HG02884 (cell line): ENCODE results near the gene VTI1A.
A peak's percentile ranks its signal among the peaks of the same experiment; 100 is the strongest.
"Not testable (repeated sequence)": the region's sequence is repeated elsewhere in the genome, so short reads cannot be mapped to it uniquely, and the experiment has no call there.

ENCODE experiments used
- ATAC-seq: cut with Tn5 transposase; IDR thresholded peaks from one replicate; pipeline ENCODE4 v1.9.1; 2021; ENCODE audit warnings: mild to moderate bottlenecking, moderate library complexity; ENCODE audit not compliant: unreplicated experiment

The VTI1A gene

DNA sequence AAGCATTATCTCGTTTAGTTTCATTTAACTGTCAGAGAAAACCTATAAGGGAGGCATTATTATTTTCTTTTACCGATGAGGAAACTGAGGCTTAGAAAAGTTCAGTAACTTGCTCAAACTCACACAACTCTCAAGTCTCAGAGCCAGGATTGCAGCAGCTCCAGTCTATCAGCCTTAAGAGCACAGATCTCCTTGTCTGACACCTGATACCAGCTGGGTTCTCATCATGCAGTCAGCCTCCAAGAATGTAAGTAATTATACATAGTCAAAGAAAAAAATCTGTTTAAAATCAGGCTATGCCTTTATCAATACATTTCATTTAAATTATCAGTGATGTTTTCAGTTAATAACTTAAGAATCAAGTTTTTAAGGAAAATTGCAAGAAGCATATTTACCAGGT lies 266.4 kb downstream of the VTI1A start:
- ATAC-seq = no peak

DNA sequence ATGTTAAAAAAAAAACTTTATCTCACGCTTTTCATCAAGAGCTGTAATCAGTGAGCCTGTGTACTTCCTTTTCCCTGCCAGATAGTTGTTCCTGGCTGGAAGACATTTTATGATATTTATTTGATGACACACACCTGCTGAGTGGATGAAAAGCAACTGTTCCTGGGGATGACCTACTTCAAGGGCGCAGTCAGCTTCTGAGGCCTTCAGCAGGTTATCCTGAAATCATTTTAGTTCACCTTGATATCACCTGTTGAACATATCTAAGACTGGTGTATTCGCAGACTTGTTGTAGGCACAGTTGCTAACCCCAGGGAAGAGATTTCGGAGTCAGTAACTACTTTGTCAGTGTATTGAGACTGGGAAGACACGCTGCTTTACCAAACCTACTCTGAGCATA lies 268.6 kb downstream of the VTI1A start:
- ATAC-seq = no peak

DNA sequence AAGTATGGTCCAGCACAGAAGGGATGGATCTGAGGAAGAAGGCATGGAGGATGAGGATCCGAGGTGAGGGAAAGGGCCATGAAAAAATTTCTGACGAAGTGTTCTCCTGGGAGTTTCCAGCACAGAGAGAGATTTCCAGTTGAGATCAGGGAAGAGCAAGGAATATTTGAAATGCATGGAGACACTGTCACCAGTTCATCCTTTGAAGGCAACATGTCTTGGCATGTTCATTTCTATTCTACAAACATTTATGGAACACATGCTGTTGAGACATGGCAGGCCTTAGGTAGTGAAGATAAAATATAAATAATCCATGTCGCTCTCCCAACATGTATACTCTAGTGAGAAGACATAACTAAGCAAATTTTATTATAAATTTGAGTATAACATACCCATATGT lies 269.1 kb downstream of the VTI1A start:
- no peak for ATAC-seq

DNA sequence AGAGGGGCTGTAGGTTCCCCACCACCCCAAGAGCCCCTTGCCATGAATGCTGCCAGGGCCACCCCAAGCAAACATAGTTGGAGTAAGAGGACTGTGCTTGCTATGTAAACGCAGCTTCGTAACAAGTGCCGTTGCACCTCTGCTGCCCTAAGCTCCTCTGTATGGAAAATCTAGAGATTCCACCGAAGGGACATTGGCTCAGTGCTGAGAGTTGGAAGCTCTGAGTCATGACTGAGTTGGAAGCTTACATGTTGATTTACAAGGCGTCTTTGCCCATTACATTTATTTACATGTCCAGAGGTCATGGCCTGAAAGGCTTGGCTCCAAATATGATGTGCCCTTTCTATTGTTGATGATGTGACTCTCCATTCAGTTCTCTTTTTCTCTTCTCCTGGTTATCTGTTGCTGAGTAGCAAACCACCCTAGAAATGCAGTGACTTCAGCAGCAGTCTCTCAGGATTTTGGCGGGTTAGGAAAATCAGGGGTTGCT lies 270.0 kb downstream of the VTI1A start:
- no peak for ATAC-seq

DNA sequence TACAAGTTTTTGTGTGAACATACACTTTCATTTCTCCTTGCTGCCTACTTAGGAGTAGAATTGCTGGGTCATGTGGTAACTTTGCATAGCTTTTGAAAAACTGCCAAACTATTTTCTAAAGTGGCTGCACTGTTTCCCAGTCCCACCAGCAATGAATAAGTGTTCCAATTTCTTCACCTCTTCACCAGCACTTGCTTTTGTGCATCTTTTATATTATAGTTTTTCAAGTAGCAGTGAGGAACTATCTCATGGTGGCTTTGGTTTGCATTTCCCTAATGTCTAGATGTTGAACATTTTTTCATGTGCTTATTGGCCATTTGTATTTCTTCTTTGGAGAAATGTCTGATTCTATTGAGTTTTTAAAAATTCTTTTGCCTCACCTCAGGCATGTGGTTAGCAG lies 273.2 kb downstream of the VTI1A start:
- no peak for ATAC-seq

DNA sequence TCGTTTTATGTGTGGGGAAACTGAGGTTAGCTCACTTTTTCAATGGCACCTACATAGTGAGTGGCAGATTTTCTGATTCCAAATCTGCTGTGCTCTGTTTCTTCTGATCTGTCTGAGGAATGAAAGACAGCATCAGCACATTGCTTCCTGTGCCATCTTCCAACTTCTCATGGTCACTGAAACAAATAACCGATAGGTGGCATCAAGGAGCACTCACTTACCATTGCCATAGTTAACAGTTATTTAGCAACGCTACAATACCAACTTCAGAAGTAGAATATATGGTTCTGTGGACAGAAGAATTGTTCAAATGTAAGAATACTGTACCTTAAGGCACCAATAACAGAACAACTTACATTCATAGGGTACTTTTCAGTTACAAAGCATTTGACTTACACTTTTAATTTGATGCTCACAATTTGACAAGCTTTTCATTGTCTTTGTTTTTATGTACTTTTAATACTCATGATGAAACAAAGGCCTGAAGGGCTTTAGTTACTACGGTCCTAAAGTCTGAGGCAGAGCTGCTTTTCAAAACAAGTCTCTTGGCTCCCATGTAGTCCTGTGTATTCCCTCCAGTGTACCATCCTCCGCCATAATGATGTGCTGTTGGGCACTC lies 274.2 kb downstream of the VTI1A start:
- ATAC-seq = peak; percentile 52

DNA sequence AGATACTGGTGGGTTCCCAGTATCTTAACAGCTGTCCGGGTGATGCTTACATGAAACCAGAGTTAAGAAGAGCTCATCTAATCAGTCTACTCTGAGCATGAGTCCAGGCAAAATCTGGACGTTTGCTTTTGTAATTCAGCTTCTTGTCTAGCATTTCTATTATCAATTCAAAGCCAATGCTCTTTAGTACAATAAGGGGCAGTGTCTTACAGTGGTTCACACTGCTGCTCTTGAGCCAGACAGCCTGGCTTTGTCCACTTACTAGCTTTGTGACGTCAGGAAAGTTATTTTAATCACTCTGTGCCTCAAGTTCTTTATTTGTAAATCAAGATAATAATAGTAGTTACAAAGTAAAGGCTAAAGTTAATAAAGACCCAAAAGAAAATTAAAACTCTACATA lies 275.7 kb downstream of the VTI1A start:
- no peak for ATAC-seq

DNA sequence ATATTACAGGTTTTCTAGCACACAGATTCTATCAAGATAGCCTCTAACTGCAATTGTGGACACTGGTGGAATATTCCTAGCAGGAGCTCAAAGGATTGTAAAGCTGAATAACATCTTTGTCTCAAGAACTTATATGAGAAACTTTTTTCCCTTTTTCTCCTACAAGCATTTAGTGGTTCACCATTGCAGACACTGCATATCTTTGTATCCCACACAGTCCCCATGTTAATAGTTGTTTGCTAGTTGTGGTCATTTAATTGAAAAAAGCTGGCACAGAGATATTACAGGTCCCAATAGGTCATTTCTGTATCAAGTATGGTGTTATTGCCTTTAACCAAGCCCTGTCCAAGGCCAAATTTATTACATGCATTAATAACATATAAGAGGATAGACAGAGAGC lies 276.9 kb downstream of the VTI1A start:
- no peak for ATAC-seq

DNA sequence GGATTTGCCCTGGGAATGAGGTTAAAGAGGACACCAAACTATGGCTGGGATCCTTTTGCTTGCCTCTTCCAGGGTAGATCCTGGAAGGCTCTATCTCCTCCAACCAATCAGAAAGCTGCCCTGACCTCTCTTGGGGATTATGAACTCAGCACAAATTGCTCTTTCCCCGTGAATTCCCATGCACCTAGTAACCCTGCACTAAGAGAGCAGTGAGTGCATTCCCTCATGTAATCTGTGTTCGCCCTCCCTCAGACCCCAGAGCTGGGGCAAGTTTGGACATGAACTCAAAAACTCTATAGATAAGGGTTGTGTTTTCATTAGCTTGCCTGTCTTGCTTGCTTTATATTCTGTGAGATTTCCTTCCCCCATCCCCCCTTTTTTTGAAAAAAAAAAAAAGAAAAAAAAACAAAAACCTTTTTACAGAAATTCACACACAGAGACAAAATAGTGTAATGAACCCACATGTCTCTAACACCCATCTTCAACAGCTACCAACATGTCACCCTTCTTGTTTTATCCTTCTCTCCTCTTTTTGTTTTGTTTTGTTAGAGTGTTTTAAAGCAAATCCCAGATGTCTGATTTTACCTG lies 277.5 kb downstream of the VTI1A start:
- ATAC-seq = no peak

DNA sequence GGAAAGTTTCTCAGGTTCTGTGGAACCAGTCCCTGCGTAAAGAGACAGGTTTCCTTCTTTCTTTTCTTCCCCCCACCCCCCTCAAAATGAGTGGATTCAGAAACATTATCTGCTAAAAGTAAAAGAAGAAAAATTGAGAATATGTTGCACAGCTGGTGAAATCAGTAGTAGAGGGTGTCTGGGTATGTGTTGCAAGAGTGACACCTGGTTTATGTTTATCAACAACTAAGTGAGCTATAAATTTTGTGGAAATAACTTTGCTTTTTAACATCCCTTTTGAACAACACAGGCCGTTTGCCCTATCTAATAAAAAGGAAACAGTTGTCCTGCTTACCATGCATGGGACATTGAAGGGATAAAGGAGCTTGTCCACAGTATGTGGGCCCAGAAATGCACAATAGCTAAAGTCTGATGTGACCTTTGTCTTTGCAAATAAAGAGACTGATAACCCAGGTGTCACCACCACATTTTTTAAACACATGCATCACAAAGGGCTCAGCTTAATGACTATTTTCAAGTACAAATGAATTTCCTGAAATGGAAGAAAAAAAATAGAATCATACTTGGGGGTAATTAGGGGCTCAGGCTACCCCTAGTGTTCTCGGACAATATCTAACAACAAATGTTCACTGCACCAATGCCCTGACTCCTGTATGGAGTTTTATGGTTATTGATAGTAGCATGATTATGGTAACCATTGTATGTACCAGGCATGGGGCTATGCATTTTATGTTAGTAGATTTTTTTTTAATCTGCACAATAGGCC lies 281.3 kb downstream of the VTI1A start:
- no peak for ATAC-seq

DNA sequence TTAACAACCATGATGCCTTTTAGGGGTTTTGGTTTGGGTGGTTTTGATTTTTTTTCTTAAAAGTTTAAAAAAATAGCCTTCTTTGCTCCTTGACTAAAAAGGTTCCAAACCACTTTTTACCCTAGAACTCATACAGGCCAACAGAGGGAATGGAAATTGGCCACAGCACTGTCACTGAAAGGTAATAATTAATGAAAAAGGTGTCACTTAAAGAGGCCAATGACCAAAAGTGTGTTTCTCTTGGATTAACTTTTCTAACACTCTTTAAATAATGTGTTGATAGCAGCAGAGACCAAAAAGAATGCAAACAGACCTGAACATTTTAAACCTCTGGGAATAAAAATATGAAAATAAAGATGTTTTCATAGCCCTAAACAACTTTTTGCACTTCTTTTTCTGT lies 282.0 kb downstream of the VTI1A start:
- no peak for ATAC-seq

DNA sequence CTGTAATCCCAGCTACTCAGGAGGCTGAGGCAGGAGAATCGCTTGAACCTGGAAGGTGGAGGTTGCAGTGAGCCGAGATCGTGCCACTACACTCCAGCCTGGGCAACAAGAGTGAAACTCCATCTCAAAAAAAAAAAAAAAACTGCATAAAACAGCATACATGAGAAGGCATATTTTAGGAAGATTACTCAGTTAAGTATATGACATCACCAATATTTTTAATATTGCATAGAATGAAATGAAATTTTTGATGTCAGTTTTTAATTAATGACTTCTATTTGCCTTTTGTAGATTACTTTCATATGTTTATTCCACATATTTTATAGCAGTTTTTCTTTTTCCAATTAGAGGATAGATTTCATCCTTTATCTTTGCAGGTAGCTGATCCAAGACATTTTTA lies 284.4 kb downstream of the VTI1A start:
- not testable (repeated sequence) for ATAC-seq

DNA sequence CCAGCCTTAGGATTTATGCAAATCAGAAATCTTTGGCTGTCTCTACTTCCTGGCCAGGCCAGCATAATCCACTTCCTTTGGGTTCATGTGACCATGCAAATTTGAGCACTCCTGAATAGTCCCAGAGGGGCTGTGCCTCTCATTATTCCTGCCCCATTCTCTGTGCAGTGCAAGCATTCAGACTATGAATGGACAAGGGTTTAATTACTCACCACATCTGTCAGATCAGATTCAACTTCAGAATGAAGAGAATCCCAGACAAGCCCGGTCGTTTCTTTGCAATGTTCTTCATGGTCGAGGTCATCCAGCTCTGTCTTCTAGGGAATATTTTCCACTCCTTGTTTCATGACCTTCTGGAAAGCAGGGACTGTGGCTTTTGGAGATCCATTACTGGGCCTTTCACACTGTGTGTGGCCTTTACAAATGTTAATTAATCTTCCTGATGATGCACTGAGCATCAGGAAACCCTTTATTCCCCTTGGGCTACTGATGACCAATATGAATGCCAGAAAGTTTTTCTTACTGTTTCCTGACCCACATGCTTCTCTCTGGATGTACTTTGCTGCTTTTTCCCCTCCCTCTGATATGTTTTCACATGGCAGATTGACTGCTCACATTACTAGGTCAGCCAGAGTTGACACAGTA lies 285.4 kb downstream of the VTI1A start:
- no peak for ATAC-seq

DNA sequence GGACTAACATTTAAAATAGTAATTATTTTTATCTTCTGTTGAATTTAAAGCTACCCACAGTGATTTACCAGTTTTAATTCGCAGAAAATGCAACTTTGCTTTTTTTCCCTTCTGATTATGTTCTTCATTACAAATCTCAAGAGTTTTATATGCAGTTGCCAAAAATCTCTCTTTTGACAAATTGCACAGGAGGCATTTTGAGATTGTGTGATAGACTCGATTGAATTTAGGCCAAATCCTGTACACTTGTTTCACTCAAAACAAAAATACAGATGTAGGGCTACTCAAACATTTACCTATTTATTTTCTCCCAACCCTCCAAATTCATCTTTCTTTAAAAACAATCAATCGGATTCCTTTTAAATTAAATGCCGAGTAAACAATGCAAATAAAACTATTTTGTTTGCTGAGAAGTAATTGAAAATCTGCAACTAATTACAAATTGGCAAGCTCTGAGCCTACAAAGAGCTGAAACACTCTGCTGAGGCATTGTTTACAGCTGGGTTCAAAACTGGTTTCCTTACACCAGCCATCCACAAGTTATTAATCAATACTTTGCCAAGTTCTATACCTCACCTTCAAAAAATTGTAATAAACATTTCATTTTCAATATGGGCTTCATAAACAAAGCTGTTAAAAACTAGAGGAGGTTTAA lies 288.2 kb downstream of the VTI1A start:
- no peak for ATAC-seq

DNA sequence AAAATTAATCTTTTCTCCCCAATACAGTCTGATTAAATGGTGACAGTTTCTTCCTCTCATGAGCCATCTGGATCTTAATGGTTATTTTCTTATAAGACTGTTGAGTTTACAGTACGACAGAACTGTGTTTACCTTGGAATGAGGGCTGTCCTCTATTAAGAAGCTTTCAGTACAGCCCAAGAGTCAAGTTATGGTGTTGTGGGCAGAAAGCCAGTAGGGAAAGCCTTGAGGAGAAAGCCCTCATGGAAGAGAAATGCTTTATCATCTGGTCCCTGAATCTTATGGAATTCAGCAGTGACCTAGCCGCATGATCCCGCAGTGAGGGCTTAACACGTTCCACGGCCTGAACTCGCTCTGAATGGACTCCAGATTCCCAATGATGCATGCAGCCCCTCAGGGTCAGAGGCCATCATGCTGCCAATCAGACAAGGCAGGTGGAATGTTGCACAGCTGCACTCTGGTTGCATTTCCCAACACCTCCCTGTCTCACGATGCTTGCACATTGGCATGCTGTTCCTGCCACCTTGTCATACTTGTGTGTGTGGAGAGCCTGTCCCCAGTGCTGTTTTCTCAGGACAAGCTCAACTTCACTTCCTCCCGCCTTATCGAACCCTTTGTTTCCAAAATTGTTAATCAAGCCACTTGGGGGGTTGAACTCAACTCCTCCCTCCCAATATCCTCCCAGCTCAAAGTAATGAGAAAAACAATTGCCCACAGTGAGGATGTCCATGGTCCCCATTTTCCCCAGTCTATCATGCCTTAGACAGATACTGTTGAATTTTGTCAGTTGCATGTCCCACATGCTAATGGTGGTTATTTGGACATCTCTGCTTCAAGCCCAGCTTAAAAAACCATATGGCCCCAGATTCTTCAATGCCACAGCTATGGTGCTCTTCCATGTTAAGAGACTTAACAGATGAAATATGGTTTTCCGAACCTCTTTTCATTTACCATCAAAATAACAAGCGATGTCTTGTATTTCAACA lies 291.9 kb downstream of the VTI1A start:
- ATAC-seq = no peak

DNA sequence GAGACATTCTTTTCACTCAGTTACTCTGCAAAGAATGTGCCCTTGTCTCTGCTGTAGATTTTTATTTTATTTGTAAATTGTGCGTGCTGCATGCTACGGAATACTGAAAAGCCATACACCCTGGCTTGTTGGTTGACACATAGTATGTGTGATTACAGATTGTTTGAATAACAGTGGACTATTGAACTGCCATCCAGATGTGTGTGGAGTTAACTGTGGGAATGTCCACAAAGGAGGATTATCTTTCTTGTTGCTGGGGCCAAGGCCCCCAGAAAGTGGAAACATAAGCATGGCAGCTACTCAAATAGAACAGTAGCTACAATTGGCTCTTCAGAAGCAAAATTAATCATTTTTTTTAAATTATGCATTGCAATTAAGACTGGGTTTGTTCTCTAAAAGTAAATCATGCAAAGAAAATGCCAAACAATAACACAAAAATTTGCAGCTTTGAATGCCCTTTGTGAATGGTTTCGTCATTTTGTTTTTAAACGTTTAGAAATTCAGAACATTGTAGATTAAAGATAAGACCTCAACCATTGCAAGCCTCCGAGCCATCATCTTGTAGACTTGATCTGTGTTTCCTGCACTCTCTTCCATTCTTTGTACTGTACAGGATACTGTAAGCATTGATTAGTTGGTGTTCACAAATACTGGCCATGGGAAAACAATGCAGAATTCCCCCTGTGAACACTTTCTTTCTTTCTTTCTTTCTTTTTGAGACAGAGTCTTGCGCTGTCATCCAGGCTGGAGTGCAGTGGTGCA lies 292.8 kb downstream of the VTI1A start:
- ATAC-seq = no peak

DNA sequence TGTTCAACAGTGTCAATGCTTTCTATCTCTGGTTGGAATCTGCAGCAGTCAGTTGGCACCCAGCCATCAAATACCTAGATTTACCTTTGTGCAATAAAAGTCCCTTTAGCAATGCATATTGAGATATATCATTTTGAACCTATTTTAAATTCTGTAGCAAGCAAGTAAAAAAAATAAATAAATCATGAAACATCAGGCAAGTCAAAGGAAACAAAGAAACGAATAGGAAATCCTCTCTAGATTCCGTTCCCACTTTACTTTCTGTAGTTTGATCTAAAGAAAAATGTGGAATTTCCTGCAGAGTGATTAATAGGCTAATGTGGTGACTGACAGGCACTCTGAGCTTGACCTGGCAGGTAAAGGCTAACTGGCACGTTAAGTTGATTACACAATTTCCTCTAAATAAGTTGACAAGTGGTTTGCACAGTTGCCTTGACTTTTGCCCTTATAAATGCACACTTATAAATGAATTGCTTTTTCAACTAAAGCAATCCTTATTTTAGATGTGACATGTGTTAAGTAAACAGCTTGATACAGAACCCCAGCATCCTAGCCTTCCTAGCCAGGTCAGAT lies 294.9 kb downstream of the VTI1A start:
- no peak for ATAC-seq

DNA sequence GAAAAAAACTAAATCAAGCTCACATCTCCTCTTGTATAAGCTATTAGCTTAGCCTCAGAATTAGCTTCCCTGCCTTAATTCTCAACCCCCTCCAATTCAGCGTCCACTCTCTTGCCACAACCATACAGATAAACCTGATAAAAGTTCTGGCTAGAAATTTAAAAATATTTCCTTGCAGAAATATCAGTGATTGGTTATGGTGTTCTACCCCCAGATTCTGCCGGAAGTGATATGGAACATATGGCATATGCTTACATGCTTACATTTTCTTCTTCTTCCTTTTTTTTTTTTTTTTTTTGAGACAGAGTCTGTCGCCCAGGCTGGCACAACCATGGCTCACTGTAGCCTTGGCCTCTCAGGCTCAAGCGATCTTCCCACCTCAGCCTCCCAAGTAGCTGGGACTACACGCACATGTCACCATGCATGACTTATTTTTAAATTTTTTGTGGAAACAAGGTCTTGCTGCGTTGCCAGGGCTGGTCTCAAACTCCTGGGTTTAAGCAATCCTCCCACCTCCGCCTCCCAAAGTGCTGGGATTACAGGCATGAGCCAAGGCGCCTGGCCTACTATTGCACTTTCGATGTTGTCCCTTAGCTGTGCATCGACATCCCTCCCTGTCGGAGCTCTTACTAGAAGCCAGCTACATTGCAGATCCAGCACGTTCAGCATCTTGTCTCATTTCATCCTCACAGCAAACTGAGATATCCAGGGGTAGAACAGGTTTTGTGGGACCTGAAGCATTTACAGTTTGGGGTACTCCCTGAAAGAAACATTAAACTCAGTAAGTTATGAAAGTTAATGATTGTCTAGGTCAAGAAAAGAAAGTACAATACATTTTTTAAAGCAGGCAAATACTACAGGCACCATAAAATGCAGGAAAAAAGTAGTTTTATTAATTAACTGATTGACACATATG lies 297.4 kb downstream of the VTI1A start:
- no peak for ATAC-seq
